T-helper 1 cell (primary cell): ENCODE data around the gene DSN1.

Experiments used
- DNase-seq, 5 donors: peaks; one replicate each; pipeline ENCODE4 v3.0.0-alpha.2; 2012 to 2020

The DSN1 gene

GRCh38 chr20:36752582-36752981, 21.0 kb downstream of the DSN1 start:
- no peak for DNase-seq

- DNase-seq = peak; percentile 85 to 94 (median 91)
Observed at GRCh38 chr20:36745927-36746659, 27.5 kb downstream of the DSN1 start, which contains the start of gene NDRG3. Gene NDRG3, minus strand, starts transcription at chr20:36746090. Its CDS starts 24,355 bp downstream, at chr20:36721735.

DNA sequence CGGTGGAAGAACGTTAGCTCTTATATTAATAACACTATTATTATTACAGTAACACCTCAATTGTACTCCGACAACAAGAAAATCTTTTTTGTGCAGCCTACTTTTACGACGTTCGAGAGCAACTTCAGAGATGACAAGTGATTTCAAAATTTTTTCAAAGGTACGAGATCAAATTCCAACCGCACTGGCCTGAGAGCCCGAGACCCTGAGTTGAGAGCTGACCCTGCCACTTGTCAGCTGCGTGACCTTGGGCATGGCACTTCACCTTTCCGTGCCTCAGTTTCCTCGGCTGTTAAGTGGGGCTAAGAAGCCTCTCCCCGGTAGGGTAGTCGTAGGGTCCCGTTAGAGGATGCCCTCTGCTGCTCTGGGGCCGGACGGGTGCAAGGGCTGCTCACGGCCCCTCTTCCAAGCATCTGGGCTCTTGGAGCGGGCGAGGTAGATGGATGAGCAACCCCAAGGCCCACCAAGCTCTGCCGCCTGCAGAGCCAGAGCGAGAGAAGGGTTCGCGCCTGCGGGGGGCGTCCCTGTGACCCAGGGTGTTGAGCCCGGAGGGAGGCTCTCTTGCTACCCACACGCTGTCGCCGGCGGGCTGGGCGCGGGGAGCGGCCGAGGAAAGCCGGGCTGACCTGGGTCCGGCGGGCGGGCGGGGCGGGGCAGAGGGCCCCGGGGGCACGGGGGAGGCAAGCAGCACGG, 28.2 kb downstream of the DSN1 start:
- DNase-seq = peak in 2 of 5 donors; percentile 22 to 25

DNA sequence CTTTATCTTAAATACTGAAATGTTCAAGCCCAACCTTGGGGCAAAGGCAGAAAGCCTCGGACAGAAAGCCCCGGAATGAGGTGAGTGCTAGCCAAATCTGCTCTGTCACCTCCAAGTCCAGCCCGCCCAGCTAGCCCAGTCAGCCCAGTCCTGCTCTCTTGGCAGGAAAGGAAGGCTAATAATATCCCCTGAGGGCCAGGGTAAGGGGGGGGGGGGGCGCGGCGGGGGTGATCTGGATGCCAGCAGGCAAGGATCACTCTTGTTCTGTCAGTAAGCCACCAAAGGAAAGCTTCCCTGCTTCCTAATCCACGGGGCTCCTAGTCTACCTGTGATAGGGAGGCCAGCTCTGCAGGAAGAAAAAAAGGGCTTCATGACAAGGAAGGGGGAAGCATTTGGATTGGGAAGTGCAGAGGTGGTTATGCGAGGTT, 28.8 kb downstream of the DSN1 start:
- DNase-seq = no peak

DNA sequence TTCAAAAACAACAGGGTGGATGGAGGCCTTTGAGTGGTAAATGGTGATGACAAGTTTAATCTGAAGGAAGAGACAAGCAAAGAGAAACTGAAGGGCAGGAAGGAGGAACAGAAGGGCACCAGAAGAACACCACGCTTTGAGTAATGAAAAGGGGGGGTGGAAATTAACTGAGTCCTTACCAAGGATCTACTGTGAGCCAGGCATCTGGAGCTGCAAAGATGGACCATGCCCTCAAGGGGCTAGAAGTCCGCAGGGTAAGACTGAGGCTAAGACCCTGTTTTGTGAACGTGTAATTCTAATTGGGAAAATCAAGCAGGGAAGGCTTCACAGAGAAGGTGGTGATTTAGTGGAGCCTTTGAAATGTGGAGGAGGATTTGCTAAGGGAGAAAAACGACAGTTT, 29.3 kb downstream of the DSN1 start:
- DNase-seq = no peak

- no peak for DNase-seq
Observed at GRCh38 chr20:36742558-36742957, 31.0 kb downstream of the DSN1 start.

DNA sequence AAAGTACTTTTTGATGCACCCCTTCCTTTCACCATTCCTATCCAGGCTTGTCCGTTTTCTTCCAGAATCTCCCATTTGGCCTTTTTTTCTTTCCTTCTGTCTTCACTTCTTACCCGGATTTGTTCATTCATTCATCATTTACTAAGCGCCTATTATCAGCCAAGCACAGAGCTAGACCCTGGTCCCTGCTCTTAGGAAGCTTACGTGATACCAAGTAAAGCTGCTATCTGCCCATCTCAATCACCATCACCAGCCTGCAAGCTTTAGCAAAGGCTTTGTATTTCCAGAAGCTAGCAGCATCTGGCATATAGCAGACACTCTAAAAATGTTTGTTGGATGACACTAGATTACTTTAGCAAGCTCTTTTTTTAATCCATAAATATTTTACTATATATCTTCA, 32.5 kb downstream of the DSN1 start:
- no peak for DNase-seq

DNA sequence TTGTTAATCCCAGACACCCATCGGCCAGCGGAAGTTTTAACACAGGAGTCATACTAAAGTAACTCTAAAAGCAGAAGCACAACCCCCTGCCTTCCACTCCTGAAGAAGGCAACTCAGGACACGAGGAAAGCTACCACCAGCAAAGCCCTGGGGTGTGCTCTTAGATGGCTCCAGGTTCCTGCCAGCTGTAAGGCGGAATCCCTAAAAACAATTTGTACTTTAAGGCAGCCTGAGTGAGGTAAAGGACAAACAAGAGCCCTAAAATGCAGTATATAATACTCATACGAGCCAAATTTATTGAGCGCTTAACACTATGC, 36.4 kb downstream of the DSN1 start:
- no peak for DNase-seq

GRCh38 chr20:36736451-36737182, 36.9 kb downstream of the DSN1 start:
- no peak for DNase-seq

- DNase-seq = no peak
Observed at GRCh38 chr20:36732456-36732855, 41.1 kb downstream of the DSN1 start.

DNA sequence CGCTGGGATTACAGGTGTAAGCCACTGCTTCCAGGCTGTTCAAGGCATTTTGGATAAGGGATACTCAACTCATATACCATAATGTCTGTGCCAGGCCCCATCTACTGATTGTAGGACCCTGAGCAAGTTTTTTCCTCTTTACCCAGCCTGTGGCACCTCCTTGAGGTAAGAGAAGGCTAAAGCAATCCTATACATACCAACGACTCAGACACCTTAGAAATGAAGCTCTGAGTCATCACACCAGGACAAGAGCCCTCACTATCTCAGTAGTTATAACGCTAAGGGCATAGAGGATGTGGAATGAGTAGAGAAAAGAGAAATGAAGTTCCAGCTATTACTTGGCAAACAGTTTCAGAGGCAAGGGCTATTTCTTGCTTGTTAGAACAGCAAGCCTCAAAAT, 44.6 kb downstream of the DSN1 start:
- DNase-seq = peak in 1 of 5 donors; percentile 45

DNA sequence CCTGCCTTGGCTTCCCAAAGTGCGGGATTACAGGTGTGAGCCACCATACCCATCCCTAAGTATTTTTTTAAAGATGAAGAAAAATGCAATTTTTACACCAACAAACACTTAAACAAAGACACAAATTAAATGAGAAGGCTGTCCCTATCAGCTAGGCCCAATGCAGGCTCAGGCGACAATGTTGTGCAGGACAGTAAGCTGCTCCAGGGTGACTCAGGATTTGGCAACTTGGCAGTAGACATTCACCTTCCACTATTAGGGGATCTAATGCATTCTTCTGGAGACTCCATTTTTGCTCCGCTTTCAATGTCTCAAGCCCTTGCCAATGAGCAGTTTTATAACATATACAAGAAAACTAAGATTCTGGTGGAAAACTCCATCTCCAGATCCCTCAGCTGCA, 47.4 kb downstream of the DSN1 start:
- no peak for DNase-seq

DNA sequence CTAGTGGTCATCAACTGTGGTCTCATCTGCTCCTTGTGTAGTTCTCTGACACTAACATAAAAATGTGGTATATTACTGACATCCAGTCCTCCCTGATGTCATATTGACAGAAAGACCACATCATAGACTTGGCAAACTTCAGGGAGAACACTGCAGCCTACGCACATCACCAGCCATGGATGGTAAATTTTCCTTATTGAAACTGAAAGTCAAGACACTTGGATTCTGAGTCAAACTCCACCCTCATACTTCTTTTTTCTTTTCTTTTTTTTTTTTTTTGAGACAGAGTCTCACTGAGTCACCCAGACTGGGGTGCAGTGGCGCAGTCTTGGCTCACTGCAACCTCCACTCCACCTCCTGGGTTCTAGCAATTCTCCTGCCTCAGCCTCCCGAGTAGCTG, 53.1 kb downstream of the DSN1 start:
- peak in 1 of 5 donors; percentile 12 for DNase-seq

DNA sequence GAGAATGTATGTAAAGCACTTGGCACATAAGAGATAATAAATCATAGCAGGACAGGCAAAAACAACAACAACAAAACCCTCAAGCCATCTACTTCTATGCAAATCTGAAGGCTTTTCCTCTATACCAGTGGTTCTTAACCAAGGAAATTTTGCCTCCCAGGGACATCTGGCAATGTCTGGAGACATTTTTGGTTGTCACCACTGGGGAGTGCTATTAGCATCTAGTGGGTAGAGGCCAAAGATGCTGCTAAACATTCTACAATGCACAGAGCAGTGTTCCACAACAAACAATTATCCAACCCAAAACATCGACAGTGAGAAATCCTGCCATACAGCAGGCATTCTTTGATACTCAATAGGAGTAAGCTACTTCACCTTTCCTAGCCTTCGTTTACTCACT, 55.9 kb downstream of the DSN1 start:
- peak in 2 of 5 donors; percentile 7 to 9 for DNase-seq

- no peak for DNase-seq
Observed at GRCh38 chr20:36717021-36717420, 56.5 kb downstream of the DSN1 start.

GRCh38 chr20:36712775-36713174, 60.8 kb downstream of the DSN1 start:
- no peak for DNase-seq

DNA sequence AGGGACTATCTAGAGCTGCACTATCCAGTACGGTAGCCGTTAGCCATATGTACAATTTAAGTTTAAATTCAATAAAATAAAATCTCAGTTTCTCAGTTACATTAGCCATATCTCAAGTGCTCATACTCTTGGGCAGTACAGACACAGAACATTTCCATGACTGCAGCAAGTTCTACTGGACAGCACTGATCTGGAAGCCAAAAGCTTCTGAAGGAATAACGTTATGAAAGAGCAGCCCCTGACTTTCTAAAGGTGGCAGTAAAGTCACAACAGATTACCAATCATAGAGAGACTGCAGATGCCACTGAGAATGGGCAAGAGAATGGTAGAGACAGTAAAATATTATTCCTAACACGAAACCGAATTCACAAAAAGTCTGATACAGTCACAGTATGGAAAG, 64.4 kb downstream of the DSN1 start:
- no peak for DNase-seq

GRCh38 chr20:36703530-36703929, 70.0 kb downstream of the DSN1 start:
- no peak for DNase-seq
